Peyer's patch (tissue), 4 donors: ENCODE results near the gene ATP13A3. TPM values are rescaled to one million over a fixed set of nuclear protein-coding genes. Genes with fewer than 3 reads are reported as not detected.
A peak's percentile ranks its signal among the peaks of the same experiment; 100 is the strongest.

ENCODE experiments used
- DNase-seq, 3 donors: peaks; one replicate each; pipeline ENCODE4 v3.0.0-alpha.2; 2017 to 2019
- H3K27ac ChIP-seq, 4 donors: fragments of 200-600 bp; sonication (generic); one replicate each; pipeline ENCODE4 v1.5.1; 2016 to 2019
- H3K27me3 ChIP-seq, 2 donors: fragments of 200-600 bp; sonication (generic); one replicate each; pipeline ENCODE4 v1.5.1; 2019
- H3K36me3 ChIP-seq, 3 donors: fragments of 200-600 bp; sonication (generic); one replicate each; pipeline ENCODE4 v1.5.1; 2016 to 2019
- H3K4me1 ChIP-seq, 4 donors: fragments of 200-600 bp; sonication (generic); one replicate each; pipeline ENCODE4 v1.5.1; 2016 to 2019
- H3K4me3 ChIP-seq, 4 donors: fragments of 200-600 bp; sonication (generic); 1 replicate in 3 of 4; 2 replicates in 1 of 4; pipeline ENCODE4 v1.5.1; 2016 to 2019; ENCODE audit warnings: mild to moderate bottlenecking in 1 of 4
- H3K9me3 ChIP-seq, 4 donors: fragments of 200-600 bp; sonication (generic); one replicate each; pipeline ENCODE4 v1.5.1; 2016 to 2019; ENCODE audit warnings: mild to moderate bottlenecking in 1 of 4
- CTCF ChIP-seq, 6 experiments: fragments of 450-650 bp in 4 of 6; fragments of 200-600 bp in 2 of 6; sonication (generic) in 1 of 6; IDR thresholded peaks; one replicate each; pipeline ENCODE4 v1.5.1; 2017 to 2019; ENCODE audit warnings: antibody characterized with exemption in 6 of 6, mild to moderate bottlenecking in 3 of 6, moderate library complexity in 1 of 6
- POLR2A ChIP-seq, 2 donors: fragments of 450-650 bp; IDR thresholded peaks; one replicate each; pipeline ENCODE4 v1.5.1; 2017; ENCODE audit warnings: antibody characterized with exemption in 2 of 2, mild to moderate bottlenecking in 2 of 2, moderate library complexity in 2 of 2
- total RNA-seq, 4 donors: library from RNA; depleted of rRNA; stranded (reverse); fragments of >200 nt; gene quantifications; one replicate each; pipeline ENCODE4 v1.1.0, GENCODE V29; 2016

Gene ATP13A3
- total RNA-seq, 4 donors from 2014 or later = 54.3 to 67.2 (median 58.2) TPM

- peaks cover 0 to 2% (median 0%) of the 10 kb centered on the region in 4 donors for H3K9me3 ChIP-seq
- no peak for TF ChIP-seq CTCF (IDR thresholded peaks at IDR 0.05)
- TF ChIP-seq POLR2A (IDR thresholded peaks at IDR 0.05) = no peak
- peak overlapping the region in 1 of 4 donors; percentile 71 for H3K27ac ChIP-seq
- no peaks in the 10 kb centered on the region for H3K27me3 ChIP-seq
- H3K4me1 ChIP-seq = peaks cover 0 to 37% (median 9%) of the 10 kb centered on the region in 4 donors
- DNase-seq = peak in 1 of 3 donors; percentile 48
- no peaks in the 10 kb centered on the region for H3K36me3 ChIP-seq
- H3K4me3 ChIP-seq = no peak overlapping the region
Measured at GRCh38 chr3:194395212-194395611, 91.6 kb downstream of the ATP13A3 start.

- Histone ChIP-seq H3K4me1 (peaks cover 0 to 28% (median 6%) of the 10 kb centered on the region in 4 donors), H3K27ac (no peak overlapping the region), H3K27me3 (no peaks in the 10 kb centered on the region), H3K36me3 (no peaks in the 10 kb centered on the region), H3K4me3 (no peak overlapping the region), H3K9me3 (peaks cover 0 to 2% (median 0%) of the 10 kb centered on the region in 4 donors)
- DNase-seq = peak in 1 of 3 donors; percentile 18
- TF ChIP-seq POLR2A (IDR thresholded peaks at IDR 0.05) = no peak
- no peak for TF ChIP-seq CTCF (IDR thresholded peaks at IDR 0.05)
Measured at GRCh38 chr3:194392576-194392975, 94.2 kb downstream of the ATP13A3 start.

GRCh38 chr3:194390835-194391234, 96.0 kb downstream of the ATP13A3 start:
- peaks cover 0 to 12% (median 0%) of the 10 kb centered on the region in 4 donors for H3K4me1 ChIP-seq
- H3K9me3 ChIP-seq = peaks cover 0 to 2% (median 0%) of the 10 kb centered on the region in 4 donors
- DNase-seq = no peak
- no peak for TF ChIP-seq POLR2A (IDR thresholded peaks at IDR 0.05)
- TF ChIP-seq CTCF (IDR thresholded peaks at IDR 0.05) = no peak
- no peak overlapping the region for H3K4me3 ChIP-seq
- no peak overlapping the region for H3K27ac ChIP-seq
- H3K36me3 ChIP-seq = no peaks in the 10 kb centered on the region
- H3K27me3 ChIP-seq = no peaks in the 10 kb centered on the region

- no peak for TF ChIP-seq POLR2A (IDR thresholded peaks at IDR 0.05)
- no peak for TF ChIP-seq CTCF (IDR thresholded peaks at IDR 0.05)
- H3K4me1 ChIP-seq = no peaks in the 10 kb centered on the region
Measured at GRCh38 chr3:194389269-194389668, 97.5 kb downstream of the ATP13A3 start.

GRCh38 chr3:194387926-194388418, 98.8 kb downstream of the ATP13A3 start:
- Histone ChIP-seq H3K4me3 (no peak overlapping the region), H3K9me3 (peaks cover 0 to 2% (median 0%) of the 10 kb centered on the region in 4 donors), H3K27me3 (no peaks in the 10 kb centered on the region), H3K27ac (no peak overlapping the region), H3K4me1 (no peaks in the 10 kb centered on the region), H3K36me3 (no peaks in the 10 kb centered on the region)
- DNase-seq = peak in 2 of 3 donors; percentile 25 to 28
- TF ChIP-seq POLR2A (IDR thresholded peaks at IDR 0.05) = no peak
- TF ChIP-seq CTCF (IDR thresholded peaks at IDR 0.05) = no peak

More at GRCh38 chr3:194389269-194389668, 97.5 kb downstream of the ATP13A3 start:
- no peaks in the 10 kb centered on the region for H3K36me3 ChIP-seq
- DNase-seq = peak in 1 of 3 donors; percentile 40
- no peak overlapping the region for H3K4me3 ChIP-seq
- H3K9me3 ChIP-seq = peaks cover 0 to 2% (median 0%) of the 10 kb centered on the region in 4 donors
- H3K27me3 ChIP-seq = no peaks in the 10 kb centered on the region
- no peak overlapping the region for H3K27ac ChIP-seq
